ENCODE data around the gene MNX1.

DNA sequence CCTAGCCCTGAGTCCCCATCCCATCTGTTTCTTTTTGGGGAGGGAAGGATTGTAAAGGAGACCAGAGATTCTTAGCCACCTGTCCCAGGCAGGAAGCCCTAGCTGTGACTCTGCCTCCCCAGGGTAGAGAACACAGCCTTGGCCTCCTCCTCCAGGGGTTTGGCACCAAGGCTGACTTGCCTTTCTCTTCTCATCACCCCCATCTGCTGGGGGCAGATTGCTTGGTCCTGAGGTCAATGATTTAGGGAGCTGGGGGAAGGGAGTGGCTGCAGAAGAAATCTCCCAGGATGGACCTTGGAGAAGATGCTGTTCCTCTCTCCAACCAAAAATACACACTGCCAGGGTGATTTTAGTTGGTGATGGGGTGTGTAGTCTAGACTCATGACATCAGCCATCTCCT, 2.6 kb upstream of the MNX1 start:
- TF ChIP-seq, protein P1, sequence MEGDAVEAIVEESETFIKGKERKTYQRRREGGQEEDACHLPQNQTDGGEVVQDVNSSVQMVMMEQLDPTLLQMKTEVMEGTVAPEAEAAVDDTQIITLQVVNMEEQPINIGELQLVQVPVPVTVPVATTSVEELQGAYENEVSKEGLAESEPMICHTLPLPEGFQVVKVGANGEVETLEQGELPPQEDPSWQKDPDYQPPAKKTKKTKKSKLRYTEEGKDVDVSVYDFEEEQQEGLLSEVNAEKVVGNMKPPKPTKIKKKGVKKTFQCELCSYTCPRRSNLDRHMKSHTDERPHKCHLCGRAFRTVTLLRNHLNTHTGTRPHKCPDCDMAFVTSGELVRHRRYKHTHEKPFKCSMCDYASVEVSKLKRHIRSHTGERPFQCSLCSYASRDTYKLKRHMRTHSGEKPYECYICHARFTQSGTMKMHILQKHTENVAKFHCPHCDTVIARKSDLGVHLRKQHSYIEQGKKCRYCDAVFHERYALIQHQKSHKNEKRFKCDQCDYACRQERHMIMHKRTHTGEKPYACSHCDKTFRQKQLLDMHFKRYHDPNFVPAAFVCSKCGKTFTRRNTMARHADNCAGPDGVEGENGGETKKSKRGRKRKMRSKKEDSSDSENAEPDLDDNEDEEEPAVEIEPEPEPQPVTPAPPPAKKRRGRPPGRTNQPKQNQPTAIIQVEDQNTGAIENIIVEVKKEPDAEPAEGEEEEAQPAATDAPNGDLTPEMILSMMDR (IDR thresholded peaks at IDR 0.05) = no peak
- TF ChIP-seq EZH2 (IDR thresholded peaks at IDR 0.05) (no peak), EZH2phosphoT487 (IDR thresholded peaks at IDR 0.05) (peak; percentile 4)
